Activated gamma-delta T cell treated with Interleukin-2 at 50 U/mL for 16 hours (primary cell): ENCODE results near the gene FOXP4.

Experiments used
- DNase-seq: peaks from one replicate; pipeline ENCODE4 v3.0.0-alpha.2; 2020

FOXP4 gene

GRCh38 chr6:41545703-41546474 is at the start of gene FOXP4:
FOXP4 (plus strand) TSS chr6:41546381; CDS start chr6:41565761, 19,380 bp downstream.
- DNase-seq, result peak; percentile 81

- no peak for DNase-seq
Observed at GRCh38 chr6:41497573-41497972, 48.6 kb upstream of the FOXP4 start.

- no peak for DNase-seq
Observed at GRCh38 chr6:41497994-41498393, 48.2 kb upstream of the FOXP4 start.

GRCh38 chr6:41498968-41499599 is 47.1 kb upstream of the FOXP4 start:
- DNase-seq, result no peak

- no peak for DNase-seq
Observed at GRCh38 chr6:41500561-41500960, 45.6 kb upstream of the FOXP4 start.

GRCh38 chr6:41502566-41502916 is 43.6 kb upstream of the FOXP4 start:
- DNase-seq, result no peak

- no peak for DNase-seq
Observed at GRCh38 chr6:41502917-41503671, 43.1 kb upstream of the FOXP4 start.

- DNase-seq, result no peak
Observed at GRCh38 chr6:41503827-41504465, 42.2 kb upstream of the FOXP4 start.

GRCh38 chr6:41504466-41505121 is 41.6 kb upstream of the FOXP4 start:
- DNase-seq, result no peak

- no peak for DNase-seq
Observed at GRCh38 chr6:41505122-41506049, 40.8 kb upstream of the FOXP4 start.

- DNase-seq, result no peak
Observed at GRCh38 chr6:41508479-41508878, 37.7 kb upstream of the FOXP4 start.

GRCh38 chr6:41509580-41509979 is 36.6 kb upstream of the FOXP4 start:
- no peak for DNase-seq

- no peak for DNase-seq
Observed at GRCh38 chr6:41511443-41512060, 34.6 kb upstream of the FOXP4 start.

- DNase-seq, result no peak
Observed at GRCh38 chr6:41512146-41512701, 34.0 kb upstream of the FOXP4 start.

- no peak for DNase-seq
Observed at GRCh38 chr6:41515995-41516394, 30.2 kb upstream of the FOXP4 start.

GRCh38 chr6:41518118-41518517 is 28.1 kb upstream of the FOXP4 start:
- DNase-seq, result no peak

GRCh38 chr6:41519305-41519744 is 26.9 kb upstream of the FOXP4 start:
- no peak for DNase-seq

- no peak for DNase-seq
Observed at GRCh38 chr6:41519745-41520699, 26.2 kb upstream of the FOXP4 start.

GRCh38 chr6:41522780-41523548 is 23.2 kb upstream of the FOXP4 start:
- DNase-seq, result no peak
